Activated effector memory CD4-positive, alpha-beta T cell treated with anti-CD3 and anti-CD28 coated beads, Interleukin-2, amount 50 U/mL, for 16 hours (primary cell): ENCODE measurements around the gene TMEM201.
A peak's percentile ranks its signal among the peaks of the same experiment; 100 is the strongest.

Experiments
- DNase-seq: peaks from one replicate; pipeline ENCODE4 v3.0.0-alpha.2; 2020

TMEM201 gene

DNA sequence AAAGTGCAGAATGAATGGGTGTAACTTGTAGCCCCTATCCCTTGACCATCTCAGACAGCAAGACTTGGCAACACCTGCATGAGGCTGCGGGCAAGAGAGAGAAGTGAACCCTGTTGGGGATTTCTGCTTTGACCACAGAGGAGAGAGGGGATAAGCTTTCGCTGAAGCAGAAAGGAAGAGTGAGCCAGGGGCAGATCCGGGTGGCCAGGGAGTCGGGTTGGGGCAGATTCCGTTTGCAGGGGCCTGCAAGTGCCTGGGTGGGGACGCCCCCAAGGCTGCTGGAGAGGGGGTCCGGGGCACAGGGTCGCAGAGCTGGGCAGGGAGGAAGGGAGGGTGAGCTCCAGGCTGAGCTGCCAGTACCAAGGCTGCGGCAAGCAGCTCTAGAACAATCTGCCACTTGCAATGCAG, 37.5 kb downstream of the TMEM201 start:
- DNase-seq: no peak

DNA sequence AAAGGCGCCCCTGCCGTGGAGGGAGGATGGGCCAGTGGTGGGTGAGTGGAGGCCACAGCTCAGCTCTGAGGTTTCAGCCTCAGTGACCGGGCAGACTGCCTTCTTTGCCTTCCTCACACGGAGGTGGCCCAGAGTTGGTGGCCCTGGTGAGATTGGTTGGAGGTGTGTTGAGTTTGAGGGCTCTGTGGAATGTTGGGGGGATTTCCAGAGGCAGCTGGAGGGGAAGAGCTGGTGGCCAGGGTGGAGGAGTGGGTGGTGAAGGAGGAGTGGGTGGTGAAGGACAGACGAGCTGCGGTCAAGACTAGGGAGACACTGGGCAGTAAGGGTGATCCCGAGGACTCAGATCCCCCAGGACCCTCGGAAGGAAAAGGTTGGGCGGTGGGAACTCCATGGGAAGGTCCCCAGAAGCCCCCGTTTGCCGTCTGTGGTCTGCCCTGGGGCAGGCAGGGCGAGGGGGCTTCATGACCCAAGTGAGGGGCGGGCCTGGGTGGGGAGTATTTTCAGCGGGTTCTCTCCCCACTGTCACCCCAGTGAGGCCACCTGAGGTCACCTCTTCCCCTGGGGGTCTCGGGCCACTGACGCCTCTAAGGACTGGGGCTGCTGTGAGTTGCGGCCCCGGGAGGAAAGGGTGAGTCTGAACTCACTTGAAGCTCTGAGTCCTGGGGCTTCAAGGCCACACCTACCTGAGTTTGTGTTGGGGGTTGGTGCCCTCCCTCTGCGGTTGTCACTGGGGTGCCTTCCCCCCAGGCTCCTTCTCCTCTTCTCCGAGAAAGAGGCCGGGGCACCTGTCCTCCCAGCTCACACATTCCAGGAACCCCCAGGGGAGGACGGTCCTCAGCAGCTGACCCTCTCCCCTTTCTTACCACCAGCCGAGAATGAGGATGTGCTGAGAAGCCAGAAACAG, 40.1 kb downstream of the TMEM201 start:
- peak; percentile 86 for DNase-seq

DNA sequence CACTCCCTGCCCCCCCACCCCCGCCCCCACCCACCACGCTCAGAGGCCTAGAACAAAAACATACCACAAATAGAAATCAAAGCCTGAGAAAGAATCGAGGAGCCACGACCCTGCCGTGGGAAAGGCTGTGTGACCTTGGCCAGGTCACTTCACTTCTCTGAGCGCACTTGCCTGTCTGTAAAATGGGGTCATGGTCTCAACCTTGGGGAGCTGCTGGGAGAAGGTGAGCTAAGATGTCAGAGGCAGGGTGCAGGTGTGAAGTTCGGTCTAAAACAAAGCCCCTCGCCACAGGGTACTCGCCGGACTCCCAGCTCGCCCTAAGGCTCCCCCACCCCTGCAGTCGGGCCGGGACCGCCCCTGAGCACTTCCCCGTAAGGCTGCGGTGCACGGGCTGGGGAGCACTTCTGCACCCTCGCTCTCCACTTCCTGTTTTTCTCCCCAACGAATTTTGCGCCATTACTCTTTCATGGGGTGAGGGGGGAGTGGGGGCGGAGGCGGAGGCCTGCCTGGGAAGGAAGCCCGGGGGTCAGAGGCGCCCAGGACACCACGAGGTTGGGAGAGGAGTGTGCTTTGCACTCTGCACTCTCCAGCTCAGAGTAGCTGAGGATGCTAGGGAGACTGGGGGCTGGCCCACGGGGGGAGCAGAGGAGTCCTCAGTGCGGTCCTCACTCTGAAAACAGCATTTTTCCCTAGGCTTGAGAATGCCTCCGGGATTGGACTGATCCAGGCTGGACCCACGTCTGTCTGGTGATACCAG, 40.9 kb downstream of the TMEM201 start:
- peak; percentile 89 for DNase-seq

DNA sequence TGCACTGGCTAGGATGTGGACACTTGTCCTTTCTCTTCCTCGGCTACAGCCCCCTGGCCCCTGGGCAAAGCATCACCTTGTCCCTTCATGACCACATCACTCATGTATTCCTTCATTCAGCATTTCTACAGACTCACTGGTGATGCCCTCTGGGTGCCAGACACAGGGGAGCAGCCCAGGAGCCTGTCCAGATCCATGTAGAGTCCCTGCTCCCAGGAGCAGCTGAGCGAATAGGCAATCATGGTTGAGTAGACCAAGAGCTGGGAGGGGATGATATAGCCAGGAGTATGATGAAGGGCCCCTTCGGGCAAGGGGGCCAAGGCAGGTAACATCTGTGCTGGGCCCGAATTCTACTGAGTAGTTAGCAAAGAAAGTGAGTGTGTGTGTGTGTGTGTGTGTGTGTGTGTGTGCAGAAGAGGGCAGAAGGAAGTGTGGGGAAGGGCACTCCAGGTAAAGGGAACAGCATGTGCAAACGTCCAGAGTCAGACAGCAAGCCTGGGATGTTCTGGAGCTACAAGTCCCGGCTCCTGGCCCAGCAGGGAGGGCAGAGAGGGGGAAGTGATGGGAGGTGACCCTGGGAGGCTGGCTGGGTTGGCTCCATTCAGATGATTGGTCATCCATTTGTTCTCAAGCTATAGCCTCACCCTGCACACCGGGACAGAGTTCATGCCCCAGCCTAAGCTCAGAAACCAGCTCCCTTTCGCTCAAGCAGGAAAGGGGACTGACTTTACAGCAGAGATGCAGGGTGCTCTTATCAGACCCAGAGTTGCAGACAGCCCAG, 41.8 kb downstream of the TMEM201 start:
- DNase-seq: peak; percentile 69

DNA sequence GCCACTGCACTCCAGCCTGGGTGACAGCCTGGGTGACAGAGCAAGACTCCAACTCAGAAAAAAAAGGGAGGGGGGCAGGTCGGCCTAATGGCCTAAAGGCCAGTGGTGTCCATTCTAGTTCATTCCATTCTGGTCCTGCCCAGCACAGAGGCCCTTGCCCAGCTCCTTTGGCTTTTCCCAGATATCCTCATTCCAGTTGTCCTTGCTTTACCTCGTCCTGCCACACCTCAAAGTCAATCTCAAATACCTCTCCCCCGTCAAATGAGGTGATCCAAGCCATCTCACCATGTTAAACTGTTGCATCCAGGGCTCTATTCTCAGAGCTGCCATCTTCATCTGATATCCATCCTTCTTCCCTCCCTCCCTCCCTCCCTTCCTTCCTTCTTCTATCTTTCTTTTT, 42.9 kb downstream of the TMEM201 start:
- no peak for DNase-seq

DNA sequence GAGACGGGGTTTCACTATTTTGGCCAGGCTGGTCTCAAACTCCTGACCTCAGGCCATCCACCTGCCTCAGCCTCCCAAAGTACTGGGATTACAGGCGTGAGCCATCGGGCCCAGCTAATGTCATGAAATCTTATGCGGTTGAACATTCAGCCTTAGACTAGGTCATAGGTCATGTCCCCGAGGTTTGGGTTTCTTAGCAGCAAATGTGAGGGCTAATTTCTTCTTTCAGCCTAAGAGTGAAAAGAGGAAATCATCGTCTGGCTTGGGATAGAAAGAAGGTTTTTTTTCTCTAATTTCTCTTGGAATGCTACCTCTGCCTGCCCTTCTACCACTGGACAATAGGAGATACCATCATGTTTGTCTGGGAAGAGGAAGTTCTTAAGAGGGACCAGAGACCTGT, 44.8 kb downstream of the TMEM201 start:
- DNase-seq: no peak

DNA sequence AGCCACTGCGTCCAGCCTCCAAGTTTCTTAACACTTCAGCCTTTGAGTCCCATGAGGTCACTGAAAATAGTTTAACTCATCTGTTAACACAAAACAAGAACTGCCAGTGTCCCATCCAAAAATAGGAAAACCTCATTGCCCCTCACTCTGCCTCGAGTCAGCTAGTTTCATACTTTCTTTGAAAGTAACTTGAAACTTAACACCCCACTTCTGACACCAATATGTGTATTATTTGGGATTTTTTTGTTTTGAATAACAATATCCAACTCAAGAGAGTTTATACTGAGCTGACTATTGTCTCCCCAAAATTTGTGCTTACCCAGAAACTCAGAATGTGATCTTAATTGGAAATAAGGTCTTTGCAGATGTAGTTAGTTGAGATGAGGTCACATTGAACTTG, 45.9 kb downstream of the TMEM201 start:
- no peak for DNase-seq

DNA sequence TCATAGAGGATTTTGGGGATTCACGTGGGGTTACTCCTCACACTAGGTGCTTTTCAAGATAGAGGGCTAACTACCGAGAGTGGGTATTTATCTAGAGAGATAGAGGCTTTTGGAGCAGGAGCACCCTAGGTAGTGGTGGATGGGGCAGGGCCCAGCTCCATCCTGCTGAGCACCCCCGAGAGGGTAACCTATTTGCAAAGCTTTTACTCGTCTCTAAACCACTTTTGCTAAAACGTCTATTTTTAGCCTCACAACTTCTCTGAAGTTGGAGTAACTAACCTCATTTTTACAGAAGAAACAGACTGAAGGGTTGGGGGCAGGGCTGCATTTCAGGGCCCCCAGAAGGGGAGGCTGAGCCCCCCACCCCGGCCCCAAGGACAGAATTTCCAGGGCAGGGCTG, 50.5 kb downstream of the TMEM201 start:
- DNase-seq: no peak

DNA sequence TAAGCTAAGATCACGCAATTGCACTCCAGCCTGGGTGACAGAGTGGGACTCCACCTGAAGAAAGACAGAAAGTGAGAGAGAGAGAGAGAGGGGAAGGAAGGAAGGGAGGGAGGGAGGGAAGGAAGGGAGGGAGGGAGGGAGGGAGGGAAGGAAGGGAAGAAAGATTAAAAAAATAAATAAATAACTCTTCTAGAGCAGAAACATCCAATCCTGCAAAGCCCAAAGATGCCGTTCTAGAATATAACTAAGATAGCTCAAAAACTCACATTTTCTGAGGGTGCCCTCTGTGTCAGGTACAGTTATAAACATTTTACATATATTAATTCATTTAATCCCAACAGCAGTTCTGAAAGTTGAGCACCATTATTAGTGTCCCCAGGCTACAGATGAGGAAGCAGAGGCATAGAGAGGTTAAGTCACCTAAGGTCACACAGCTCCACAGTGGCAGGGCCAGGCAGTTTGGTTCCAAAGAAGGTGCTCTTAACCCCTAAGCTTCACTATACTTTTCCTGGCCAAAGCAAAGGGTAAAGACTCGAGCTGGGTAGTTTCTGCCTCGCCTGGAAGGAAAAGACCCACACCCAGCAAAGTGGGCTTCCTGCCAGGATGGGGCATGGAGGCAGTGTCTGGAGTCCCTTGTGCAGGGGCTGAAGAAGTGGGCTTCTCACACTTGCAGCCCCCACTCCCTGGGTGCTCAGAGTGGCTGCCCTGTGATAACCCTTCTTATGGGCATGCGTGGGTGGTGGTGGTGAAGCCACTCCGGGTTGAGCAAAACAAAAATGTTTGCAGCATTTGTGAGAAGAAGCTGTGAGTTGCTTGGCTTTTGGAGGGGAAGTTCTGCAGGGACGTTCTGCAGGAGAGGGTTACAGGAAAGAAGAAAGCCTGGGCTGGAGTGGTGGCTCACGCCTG, 54.9 kb downstream of the TMEM201 start:
- DNase-seq: no peak

DNA sequence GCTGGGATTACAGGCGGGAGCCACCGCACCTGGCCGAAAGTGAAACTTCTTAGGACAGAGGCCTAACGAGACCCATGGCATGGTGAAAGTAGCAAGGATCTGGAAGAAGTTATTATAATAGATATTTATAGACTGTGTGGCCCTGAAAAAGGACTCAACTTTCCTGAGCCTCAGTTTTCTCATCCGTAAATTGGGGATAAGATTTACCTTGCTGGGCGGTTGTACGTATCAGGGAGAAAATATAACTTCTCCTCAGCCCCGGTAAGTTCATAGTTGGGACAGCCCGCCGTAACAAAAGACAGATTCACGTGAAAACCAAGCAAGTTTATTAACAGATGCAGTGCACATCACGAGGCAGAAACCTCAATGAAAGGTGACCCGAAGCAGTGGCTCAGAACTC, 57.3 kb downstream of the TMEM201 start:
- DNase-seq: no peak

DNA sequence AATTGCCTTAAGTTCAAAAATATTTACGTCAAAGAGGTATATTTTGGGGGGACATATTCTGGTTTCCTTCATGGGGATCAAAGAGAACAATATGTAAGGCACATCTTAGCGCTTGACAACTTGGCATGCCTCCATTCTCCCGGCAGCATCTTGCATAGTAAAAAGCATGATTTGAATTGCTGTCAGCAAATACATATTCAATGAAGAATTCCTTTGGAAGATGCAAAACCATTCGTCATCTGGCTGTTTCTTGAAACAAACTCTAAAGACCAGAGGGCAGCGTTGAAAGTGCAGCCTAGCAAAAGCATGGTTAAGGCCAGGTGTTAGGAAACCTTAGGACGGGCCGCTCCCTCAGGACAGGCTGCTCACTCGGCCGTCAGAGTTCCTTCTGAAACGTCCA, 59.5 kb downstream of the TMEM201 start:
- DNase-seq: no peak

DNA sequence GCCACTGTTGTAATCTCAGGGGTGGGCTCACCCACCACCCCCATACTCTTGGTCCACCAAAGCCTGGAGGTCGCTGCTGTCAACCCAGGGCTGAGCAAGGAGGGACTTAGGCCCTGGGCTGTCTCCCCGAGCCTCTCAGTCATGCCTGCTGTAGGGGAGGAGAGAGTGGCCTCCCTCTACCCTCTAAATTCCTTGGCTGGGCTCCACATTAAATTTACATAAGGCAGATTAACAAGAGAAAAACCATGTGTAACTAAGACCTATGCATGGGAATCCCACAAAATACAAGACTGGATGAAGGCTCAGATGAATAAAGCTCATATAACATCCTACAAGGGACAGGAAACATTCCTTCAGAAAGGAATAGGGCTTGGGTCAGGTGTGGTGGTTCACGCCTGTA, 61.1 kb downstream of the TMEM201 start:
- DNase-seq: no peak

DNA sequence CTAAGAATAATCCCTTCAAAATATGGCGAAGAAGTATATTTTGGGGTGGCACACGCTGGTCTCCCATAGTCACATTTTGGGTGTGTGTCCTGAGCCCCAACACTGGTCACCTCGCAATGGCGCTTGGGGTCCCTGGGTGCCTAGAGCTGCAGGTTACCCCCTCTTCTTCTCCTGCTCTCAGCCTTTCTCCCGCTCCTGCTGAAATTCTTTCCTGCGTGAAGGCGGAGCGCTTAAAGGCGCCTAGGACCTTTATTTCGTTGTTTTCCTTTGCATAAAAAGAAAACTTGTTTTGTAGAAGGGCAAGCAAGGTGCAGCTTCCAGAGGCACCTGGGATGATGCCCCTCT, 62.5 kb downstream of the TMEM201 start:
- DNase-seq: no peak

DNA sequence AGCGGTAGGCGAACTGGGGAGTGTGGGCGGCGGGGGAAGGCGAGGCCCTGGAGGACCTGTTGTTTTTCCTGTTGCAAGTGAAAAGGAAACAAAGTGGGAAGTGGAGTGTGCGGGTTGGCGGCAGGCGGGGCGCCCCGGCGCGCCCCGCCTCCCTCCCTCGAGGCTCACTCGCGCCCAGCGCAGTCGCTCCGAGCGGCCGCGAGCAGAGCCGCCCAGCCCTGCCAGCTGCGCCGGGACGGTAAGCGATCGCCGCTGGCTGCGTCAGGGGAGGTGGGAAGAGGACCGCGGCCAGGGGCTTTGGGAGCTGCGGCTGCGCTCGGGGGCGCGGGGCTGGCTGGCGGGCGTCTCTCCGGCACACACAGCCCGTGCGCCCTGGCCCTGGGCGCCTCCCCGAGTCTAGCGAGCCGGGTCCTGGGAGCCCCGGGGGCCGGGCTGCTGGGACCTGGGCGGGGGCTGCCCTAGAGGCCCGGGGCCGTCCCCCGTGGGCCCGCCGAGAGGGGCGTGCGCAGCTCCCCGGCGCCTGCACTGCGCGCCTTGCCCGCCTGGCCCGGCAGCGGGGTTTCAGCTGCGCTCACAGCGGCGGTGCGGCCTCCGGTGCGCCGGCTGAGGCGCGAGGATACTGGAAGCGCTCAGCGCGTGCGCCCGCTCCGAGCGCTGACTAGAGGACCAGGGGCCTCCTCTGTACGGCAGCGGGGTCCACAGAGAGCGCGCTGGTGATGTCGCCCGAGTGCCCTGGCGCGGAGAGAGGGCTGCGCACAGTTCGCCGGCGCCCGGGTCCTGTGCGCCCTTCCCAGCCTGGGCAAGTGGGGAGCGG, 63.1 kb downstream of the TMEM201 start, which contains the start of gene PIK3CD:
Gene PIK3CD (plus strand): TSS at position 167 of the 814 bp plus-strand sequence. CDS start 58,725 bp downstream, outside the sequence.
- DNase-seq: peak; percentile 81

DNA sequence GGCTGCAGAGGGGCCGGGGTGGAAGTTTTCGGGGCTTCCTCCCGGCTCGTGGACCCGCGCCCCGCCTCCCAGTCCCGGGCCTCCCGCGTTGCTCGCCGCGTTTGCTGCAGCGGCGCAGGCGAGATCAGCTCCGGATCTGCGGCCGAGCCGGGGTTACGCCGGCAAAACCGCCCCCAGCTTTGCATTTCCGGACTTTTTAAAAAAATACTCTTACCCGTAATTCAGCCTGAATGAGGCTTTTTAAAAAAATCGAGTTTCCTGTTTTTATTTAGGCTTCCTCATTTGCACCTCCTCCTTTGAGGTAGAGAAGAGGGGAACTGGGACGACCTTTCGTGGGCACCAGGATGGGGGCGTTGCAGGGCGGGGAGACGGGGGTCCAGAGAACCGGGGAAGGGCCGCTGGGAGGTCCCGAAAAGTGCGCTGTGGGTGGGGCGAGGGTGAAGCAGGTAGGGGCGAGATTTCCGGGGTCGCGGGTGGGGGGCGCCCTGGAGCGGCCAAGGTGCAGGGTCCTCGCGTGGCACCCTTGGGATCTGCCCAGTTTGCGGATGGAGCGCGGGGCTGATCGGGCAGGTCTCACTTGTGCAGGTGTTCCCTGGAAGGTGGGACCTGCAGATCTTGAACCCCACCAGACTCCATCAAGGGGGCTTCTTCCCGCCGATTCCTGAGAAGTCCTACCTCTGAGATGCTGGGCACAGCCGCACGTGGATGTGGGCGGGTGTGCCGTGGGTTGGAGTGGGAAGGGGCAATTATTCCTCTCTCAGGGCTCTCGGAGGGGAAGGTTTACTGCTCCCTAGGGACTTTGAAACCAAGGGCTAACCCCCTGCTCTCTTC, 63.9 kb downstream of the TMEM201 start:
- peak; percentile 87 for DNase-seq

DNA sequence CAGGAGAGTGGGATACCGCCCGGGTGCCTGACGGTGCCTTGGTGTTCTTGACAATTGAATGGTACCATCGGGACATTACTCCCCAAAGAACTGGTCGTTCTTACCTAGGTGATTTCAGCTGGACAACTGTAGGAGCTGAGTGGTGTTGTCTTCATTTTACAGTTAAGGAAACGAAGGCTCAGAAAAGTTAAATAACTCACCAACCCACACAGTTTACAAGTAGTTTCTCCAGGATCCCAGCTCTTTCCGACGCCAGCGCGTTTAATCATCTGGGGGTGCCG, 64.4 kb downstream of the TMEM201 start:
- DNase-seq: no peak

DNA sequence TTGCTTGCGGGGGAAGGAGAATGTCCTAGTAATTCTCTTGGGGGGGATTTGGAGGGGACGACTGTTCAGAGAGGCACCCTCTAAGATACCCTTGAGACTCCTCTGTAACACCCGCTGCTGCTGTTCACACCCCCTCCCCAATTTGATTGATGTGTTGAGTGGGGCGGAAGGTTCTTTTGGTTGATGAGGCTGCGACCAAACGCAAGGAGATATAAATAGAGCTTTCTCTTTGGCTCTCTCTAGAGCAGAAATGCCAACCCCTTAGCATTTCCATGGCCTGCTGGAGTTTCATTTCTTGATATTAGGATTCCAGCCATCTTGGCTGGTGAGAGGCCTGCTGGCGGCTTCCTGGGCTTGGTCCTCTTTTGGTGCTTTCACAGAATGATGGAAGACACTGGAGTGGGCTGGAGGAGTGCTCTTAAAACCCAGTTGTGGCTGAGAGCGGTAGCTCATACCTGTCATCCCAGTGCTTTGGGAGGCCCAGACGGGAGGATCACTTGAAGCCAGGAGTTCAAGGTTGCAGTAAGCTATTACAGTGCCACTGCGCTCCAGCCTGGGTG, 64.9 kb downstream of the TMEM201 start:
- peak; percentile 73 for DNase-seq

DNA sequence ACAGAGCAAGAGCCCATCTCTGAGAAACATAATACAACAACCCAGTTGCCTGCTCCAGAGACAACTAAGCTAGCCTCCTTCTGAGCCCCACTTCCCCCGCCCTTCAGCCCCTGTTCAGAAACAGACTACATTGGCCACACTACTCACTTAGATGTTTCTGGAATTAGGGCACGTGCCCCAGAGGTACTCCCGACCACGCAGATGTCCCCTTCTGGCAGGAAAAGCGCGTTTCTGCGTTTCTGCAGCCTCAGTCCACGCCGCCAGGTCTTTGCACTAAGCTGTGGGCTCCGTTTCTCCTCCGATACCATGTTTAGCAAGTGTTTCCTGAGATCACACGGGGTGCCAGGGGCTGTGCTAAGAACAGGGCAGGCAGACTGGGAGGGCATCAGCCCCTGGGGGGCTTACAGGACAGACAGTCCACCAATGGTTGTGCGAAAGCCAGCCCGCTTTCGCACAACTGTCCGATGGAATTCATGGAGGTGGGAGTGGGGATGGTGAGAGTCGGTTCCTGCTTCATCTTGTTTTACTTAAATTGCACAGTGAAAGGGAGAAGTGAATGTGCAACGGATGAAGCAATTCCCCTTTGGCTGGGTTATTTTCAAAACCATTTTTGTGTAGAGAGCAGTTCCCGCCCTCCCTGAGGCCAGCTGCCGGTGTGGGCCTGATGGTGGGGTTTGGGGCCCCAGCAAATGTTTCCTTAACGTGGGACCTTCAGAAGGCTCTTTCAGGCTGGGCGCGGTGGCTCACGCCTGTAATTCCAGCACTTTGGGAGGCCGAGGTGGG, 65.5 kb downstream of the TMEM201 start:
- peak; percentile 70 for DNase-seq
